ENCODE results near the gene BEND5.

DNA sequence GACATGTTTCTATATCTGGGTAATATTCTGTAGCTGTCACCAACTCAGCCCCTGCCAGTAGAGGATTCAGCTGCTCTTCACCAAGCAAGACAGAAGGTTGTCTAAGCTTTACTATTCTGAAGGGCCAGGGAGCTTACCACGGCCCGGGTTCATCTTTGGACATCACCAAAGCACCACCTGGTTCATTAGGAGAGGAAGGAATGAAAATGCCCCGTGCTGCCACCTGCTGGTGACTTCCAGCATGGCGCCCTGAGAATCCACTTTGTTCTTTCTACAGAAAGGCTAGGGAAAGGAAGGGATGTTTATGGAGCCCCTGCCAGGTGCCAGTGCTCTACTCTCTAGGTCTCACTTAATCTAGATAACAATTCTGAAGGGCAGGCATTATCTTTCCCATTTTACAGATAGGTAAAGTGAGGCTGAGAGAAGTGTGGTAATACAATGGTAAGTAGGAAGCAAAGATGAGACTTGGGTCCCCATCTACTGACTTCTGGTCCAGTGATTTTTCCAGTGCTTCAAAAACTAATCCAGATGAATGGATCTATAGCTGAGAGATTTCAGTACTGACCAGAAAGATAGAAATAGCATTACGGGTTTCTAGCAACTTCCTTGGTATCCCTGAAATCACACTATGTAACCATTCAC lies 79.5 kb downstream of the BEND5 start:
- TF ChIP-seq POLR2AphosphoS5 (IDR thresholded peaks at IDR 0.05) (no peak), POLR2A (IDR thresholded peaks at IDR 0.05; ENCODE audit: low read depth) (no peak), EP300 (IDR thresholded peaks at IDR 0.05) (no peak)
- TF ChIP-seq, protein P1, sequence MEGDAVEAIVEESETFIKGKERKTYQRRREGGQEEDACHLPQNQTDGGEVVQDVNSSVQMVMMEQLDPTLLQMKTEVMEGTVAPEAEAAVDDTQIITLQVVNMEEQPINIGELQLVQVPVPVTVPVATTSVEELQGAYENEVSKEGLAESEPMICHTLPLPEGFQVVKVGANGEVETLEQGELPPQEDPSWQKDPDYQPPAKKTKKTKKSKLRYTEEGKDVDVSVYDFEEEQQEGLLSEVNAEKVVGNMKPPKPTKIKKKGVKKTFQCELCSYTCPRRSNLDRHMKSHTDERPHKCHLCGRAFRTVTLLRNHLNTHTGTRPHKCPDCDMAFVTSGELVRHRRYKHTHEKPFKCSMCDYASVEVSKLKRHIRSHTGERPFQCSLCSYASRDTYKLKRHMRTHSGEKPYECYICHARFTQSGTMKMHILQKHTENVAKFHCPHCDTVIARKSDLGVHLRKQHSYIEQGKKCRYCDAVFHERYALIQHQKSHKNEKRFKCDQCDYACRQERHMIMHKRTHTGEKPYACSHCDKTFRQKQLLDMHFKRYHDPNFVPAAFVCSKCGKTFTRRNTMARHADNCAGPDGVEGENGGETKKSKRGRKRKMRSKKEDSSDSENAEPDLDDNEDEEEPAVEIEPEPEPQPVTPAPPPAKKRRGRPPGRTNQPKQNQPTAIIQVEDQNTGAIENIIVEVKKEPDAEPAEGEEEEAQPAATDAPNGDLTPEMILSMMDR (IDR thresholded peaks at IDR 0.05), result peak; percentile 77 to 93 (median 86)

Measured in esophagus muscularis mucosa (tissue), 4 donors.